Endothelial cell of umbilical vein (primary cell): ENCODE results near the gene RNGTT. TPM values are rescaled to one million over a fixed set of nuclear protein-coding genes. Genes with fewer than 3 reads are reported as not detected.

Experiments used
- BruUV-seq: library from RNA; stranded (reverse); fragments of 400-500 nt; replicated peaks from 2 replicates; lab custom pipeline; 2021; lab: Mats Ljungman, UMichigan
- CTCF ChIA-PET: fragments of 300-600, 350-600 bp; sonication (Branson Sonifier 250); formaldehyde crosslinking; loops from one replicate; lab custom pipeline; 2021; ENCODE audit warnings: antibody characterized with exemption, inconsistent platforms; lab: Charles Lee
- POLR2A ChIA-PET: fragments of 300-600, 350-600 bp; sonication (Branson Sonifier 250); formaldehyde crosslinking; loops from one replicate; lab custom pipeline; 2021; ENCODE audit warnings: antibody characterized with exemption, inconsistent platforms; lab: Charles Lee
- DNase-seq: peaks from one replicate; pipeline ENCODE4 v3.0.0-alpha.2; 2011; ENCODE audit warnings: low read depth, low spot score
- FAIRE-seq: peaks from 2 replicates; lab custom pipeline; 2011; peaks lifted over from hg19 to GRCh38; lab: Jason Lieb, UNC
- H2AFZ ChIP-seq: 2 replicates; pipeline ENCODE4 v1.6.0; 2012; ENCODE audit warnings: low read depth, low read length, control low read depth, inconsistent platforms
- H3K27ac ChIP-seq: 2 replicates; pipeline ENCODE4 v1.5.1; 2011; ENCODE audit warnings: low read depth, mild to moderate bottlenecking, control low read depth, low read length, moderate library complexity; ENCODE audit not compliant: insufficient read depth
- H3K27me3 ChIP-seq, 2 experiments: 2 replicates each; pipeline versions ENCODE4 v1.6.0 to v1.6.1; 2011; ENCODE audit warnings: low read length in 2 of 2, mixed read lengths in 1 of 2; ENCODE audit not compliant: control insufficient read depth in 2 of 2, insufficient read depth in 2 of 2
- H3K36me3 ChIP-seq, 2 experiments: 2 replicates in 1 of 2; 3 replicates in 1 of 2; pipeline ENCODE4 v1.5.1; 2011; ENCODE audit warnings: low read length in 2 of 2, mild to moderate bottlenecking in 1 of 2, moderate library complexity in 1 of 2; ENCODE audit not compliant: control insufficient read depth in 2 of 2, insufficient read depth in 2 of 2; ENCODE audit errors: extremely low read depth in 1 of 2
- H3K4me1 ChIP-seq: 3 replicates; pipeline ENCODE4 v1.5.1; 2011; ENCODE audit warnings: mild to moderate bottlenecking, low read length; ENCODE audit not compliant: control insufficient read depth, insufficient read depth; ENCODE audit errors: extremely low read depth
- H3K4me2 ChIP-seq: 2 replicates; pipeline ENCODE4 v1.6.1; 2011; ENCODE audit warnings: low read length, control low read depth, mixed read lengths; ENCODE audit not compliant: insufficient read depth
- H3K4me3 ChIP-seq, 3 experiments: fragments of 200-600 bp in 1 of 3; sonication (generic), shearing (Covaris generic) in 1 of 3; replicated peaks in 1 of 3; 2 replicates each; pipeline ENCODE4 v1.5.1; 2011 to 2016; ENCODE audit warnings: control low read depth in 3 of 3, low read length in 3 of 3, mild to moderate bottlenecking in 2 of 3, inconsistent platforms in 1 of 3, low read depth in 1 of 3, moderate library complexity in 1 of 3; ENCODE audit not compliant: insufficient read depth in 1 of 3
- H3K79me2 ChIP-seq: 2 replicates; pipeline ENCODE4 v1.6.0; 2012; ENCODE audit warnings: low read length, inconsistent platforms; ENCODE audit not compliant: control insufficient read depth, insufficient read depth
- H3K9ac ChIP-seq: replicated peaks from 2 replicates; pipeline ENCODE3; 2011; ENCODE audit warnings: low read length, control low read depth; ENCODE audit not compliant: insufficient read depth; ENCODE audit errors: extremely low read depth
- H3K9me1 ChIP-seq: replicated peaks from 3 replicates; pipeline ENCODE4 v1.6.0; 2011; ENCODE audit warnings: mild to moderate bottlenecking, low read length; ENCODE audit not compliant: control insufficient read depth, insufficient read depth; ENCODE audit errors: extremely low read depth
- H3K9me3 ChIP-seq: replicated peaks from 2 replicates; pipeline ENCODE4 v1.5.1; 2012; ENCODE audit warnings: low read length, inconsistent platforms; ENCODE audit not compliant: control insufficient read depth, insufficient read depth
- H4K20me1 ChIP-seq: replicated peaks from 2 replicates; pipeline ENCODE3; 2011; ENCODE audit warnings: mild to moderate bottlenecking, low read length; ENCODE audit not compliant: control insufficient read depth, insufficient read depth; ENCODE audit errors: extremely low read depth
- EZH2 ChIP-seq: IDR thresholded peaks from 2 replicates; pipeline ENCODE4 v1.6.1; 2012; ENCODE audit warnings: borderline replicate concordance, low read depth, mild to moderate bottlenecking, moderate library complexity, low read length, inconsistent platforms; ENCODE audit not compliant: severe bottlenecking
- FOS ChIP-seq: IDR thresholded peaks from 2 replicates; pipeline ENCODE4 v1.6.1; 2011; ENCODE audit warnings: mild to moderate bottlenecking, low read length, moderate library complexity, borderline replicate concordance; ENCODE audit not compliant: insufficient read depth
- GATA2 ChIP-seq: IDR thresholded peaks from 2 replicates; pipeline ENCODE4 v1.7.0; 2011; ENCODE audit warnings: low read depth, mild to moderate bottlenecking, moderate library complexity, mixed read lengths, low read length; ENCODE audit not compliant: insufficient read length, insufficient read depth
- JUN ChIP-seq: IDR thresholded peaks from 2 replicates; pipeline ENCODE4 v1.6.1; 2011; ENCODE audit warnings: borderline replicate concordance, low read depth; ENCODE audit not compliant: insufficient read length, insufficient read depth
- MYC ChIP-seq: IDR thresholded peaks from one replicate; pipeline ENCODE4 v1.6.1; 2011; ENCODE audit warnings: mild to moderate bottlenecking, low read depth, low read length
- POLR2A ChIP-seq: IDR thresholded peaks from 2 replicates; pipeline ENCODE4 v1.6.1; 2012; ENCODE audit warnings: low read depth, mild to moderate bottlenecking, control low read depth, low read length
- POLR2AphosphoS5 ChIP-seq: IDR thresholded peaks from 2 replicates; pipeline ENCODE4 v1.6.1; 2012; ENCODE audit warnings: low read depth, mild to moderate bottlenecking, control low read depth, low read length, moderate library complexity; ENCODE audit not compliant: insufficient read depth
- dilution Hi-C: fragments of 300-500 bp; cut with MboI; formaldehyde crosslinking; loops from one replicate; pipeline ENCODE4 v1.15.0; 2019; ENCODE audit warnings: low sequenced_read_pairs; ENCODE audit not compliant: extremely low pct_ligation_motif_present
- intact Hi-C: fragments of 100-400 bp; cut with micrococcal nuclease; formaldehyde crosslinking; loops from one replicate; pipeline ENCODE4 v1.10.0; 2022
- polyA plus RNA-seq, 4 experiments: library from polyadenylated mRNA; depleted of rRNA in 3 of 4; stranded (reverse) in 3 of 4; unstranded in 1 of 4; fragments of >200 nt; gene quantifications; 2 replicates each; pipeline versions ENCODE4 v1.2.1 to v1.2.3, GENCODE V29; 2011 to 2012; ENCODE audit warnings: missing spikeins in 1 of 4
- total RNA-seq: library from RNA; stranded (reverse); gene quantifications from 2 replicates; pipeline ENCODE4 v1.2.3, GENCODE V29; 2021
- TF ChIP-seq, protein P1 (sequence below), 2 donors: IDR thresholded peaks; 1 replicate in 1 of 2; 2 replicates in 1 of 2; pipeline ENCODE4 v1.5.1; 2011; ENCODE audit warnings: low read length in 2 of 2, mild to moderate bottlenecking in 2 of 2, moderate library complexity in 2 of 2, control low read depth in 1 of 2, inconsistent platforms in 1 of 2, low read depth in 1 of 2; ENCODE audit not compliant: insufficient read depth in 1 of 2; ENCODE audit errors: extremely low read depth in 1 of 2
- TF ChIP-seq, protein P2 (sequence below): IDR thresholded peaks from 2 replicates; pipeline ENCODE4 v1.6.1; 2011; ENCODE audit not compliant: insufficient read depth, insufficient read length

Gene RNGTT
- total and polyA plus RNA-seq, 2 donors (not counting 3 experiments of a cell fraction or from before 2014, with no cell fraction given), result 2.1 to 13.1 TPM

DNA sequence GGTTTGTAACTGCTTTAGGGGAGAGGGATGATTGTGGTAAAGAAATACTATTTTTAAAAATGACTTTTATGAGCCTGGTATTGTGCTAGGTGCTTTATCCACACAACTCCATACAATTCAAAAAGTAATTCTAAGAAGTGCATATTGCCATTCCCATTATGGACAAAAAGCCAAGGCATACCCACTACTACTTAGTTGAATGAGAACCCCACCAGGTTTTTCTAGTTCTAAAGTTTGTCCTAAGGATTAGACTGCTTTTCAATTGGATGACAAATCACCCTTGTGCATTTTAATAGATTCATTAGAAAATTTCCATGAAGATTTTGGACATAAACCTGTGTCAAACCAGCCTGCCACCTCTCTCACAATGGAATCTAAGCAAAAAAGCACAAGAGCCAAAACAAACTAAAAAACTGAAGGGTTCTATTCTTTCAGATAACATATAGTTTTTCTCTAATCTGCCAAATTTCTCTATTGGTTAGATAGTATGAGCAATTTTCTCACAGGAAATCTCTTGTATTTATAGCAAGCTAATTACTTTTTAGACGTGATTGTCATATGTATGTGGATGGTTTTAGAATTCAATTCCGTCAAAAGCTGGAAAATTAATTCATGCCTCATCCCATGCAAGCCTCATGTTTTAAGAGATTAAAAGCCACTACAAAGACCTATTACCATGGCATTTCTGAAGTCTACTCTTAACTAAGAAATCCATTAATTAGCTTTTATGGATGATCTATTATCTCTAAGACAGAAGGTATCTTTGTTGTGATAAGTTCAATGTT lies 325.5 kb downstream of the RNGTT start:
- no peak overlapping the region for H3K4me3 ChIP-seq
- no peak overlapping the region for H3K27ac ChIP-seq
- H2AFZ ChIP-seq, result no peak overlapping the region
- H3K9me1 ChIP-seq, result no peaks in the 10 kb centered on the region
- no peak overlapping the region for H3K9ac ChIP-seq
- no TSS peak for BruUV-seq
- H3K27me3 ChIP-seq, result no peaks in the 10 kb centered on the region
- no peaks in the 10 kb centered on the region for H3K36me3 ChIP-seq
- DNase-seq (no peak), FAIRE-seq (no peak)
- H3K9me3 ChIP-seq, result no peaks in the 10 kb centered on the region
- no peaks in the 10 kb centered on the region for H3K4me1 ChIP-seq
- CTCF ChIA-PET, result no interaction called here
- TF ChIP-seq FOS (no peak), POLR2A (no peak), EZH2 (no peak), GATA2 (no peak), MYC (no peak), POLR2AphosphoS5 (no peak), JUN (no peak)
- TF ChIP-seq, protein P1, sequence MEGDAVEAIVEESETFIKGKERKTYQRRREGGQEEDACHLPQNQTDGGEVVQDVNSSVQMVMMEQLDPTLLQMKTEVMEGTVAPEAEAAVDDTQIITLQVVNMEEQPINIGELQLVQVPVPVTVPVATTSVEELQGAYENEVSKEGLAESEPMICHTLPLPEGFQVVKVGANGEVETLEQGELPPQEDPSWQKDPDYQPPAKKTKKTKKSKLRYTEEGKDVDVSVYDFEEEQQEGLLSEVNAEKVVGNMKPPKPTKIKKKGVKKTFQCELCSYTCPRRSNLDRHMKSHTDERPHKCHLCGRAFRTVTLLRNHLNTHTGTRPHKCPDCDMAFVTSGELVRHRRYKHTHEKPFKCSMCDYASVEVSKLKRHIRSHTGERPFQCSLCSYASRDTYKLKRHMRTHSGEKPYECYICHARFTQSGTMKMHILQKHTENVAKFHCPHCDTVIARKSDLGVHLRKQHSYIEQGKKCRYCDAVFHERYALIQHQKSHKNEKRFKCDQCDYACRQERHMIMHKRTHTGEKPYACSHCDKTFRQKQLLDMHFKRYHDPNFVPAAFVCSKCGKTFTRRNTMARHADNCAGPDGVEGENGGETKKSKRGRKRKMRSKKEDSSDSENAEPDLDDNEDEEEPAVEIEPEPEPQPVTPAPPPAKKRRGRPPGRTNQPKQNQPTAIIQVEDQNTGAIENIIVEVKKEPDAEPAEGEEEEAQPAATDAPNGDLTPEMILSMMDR (IDR thresholded peaks at IDR 0.05; ENCODE audit: extremely low read depth in 1 of 2, insufficient read depth in 1 of 2, low read depth in 1 of 2, low read length in 2 of 2), result no peak
- TF ChIP-seq, protein P2, sequence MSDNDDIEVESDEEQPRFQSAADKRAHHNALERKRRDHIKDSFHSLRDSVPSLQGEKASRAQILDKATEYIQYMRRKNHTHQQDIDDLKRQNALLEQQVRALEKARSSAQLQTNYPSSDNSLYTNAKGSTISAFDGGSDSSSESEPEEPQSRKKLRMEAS, result no peak
- dilution Hi-C loops, result no loop called here
- intact Hi-C loops, result no loop called here
- H3K79me2 ChIP-seq, result no peaks in the 10 kb centered on the region
- H4K20me1 ChIP-seq, result no peaks in the 10 kb centered on the region
- no peak overlapping the region for H3K4me2 ChIP-seq
- POLR2A ChIA-PET, result no interaction called here
